Hepatocyte (in vitro differentiated cells): ENCODE measurements around the gene NADK2. TPM values are rescaled to one million over a fixed set of nuclear protein-coding genes. Genes with fewer than 3 reads are reported as not detected.

Source experiments
- DNase-seq: peaks from one replicate; pipeline ENCODE4 v3.0.0-alpha.2; 2016; ENCODE audit warnings: low spot score
- H2AFZ ChIP-seq: fragments of 200-600 bp; sonication (generic); 2 replicates; pipeline ENCODE4 v1.6.0; 2016; ENCODE audit warnings: antibody characterized with exemption, mild to moderate bottlenecking
- H3K27ac ChIP-seq: fragments of 200-600 bp; sonication (generic); 2 replicates; pipeline ENCODE4 v1.5.1; 2016; ENCODE audit warnings: mild to moderate bottlenecking
- H3K27me3 ChIP-seq: fragments of 200-600 bp; sonication (generic); 2 replicates; pipeline ENCODE4 v1.6.1; 2016
- H3K36me3 ChIP-seq: fragments of 200-600 bp; sonication (generic); replicated peaks from 2 replicates; pipeline ENCODE4 v1.5.1; 2016; ENCODE audit warnings: low read depth; ENCODE audit not compliant: insufficient read depth
- H3K4me1 ChIP-seq: fragments of 200-600 bp; sonication (generic); 2 replicates; pipeline ENCODE4 v1.5.1; 2016; ENCODE audit warnings: mild to moderate bottlenecking, moderate library complexity; ENCODE audit not compliant: insufficient read depth
- H3K4me2 ChIP-seq: fragments of 200-600 bp; sonication (generic); 2 replicates; pipeline ENCODE4 v1.6.0; 2016
- H3K4me3 ChIP-seq: fragments of 200-600 bp; sonication (generic); 2 replicates; pipeline ENCODE4 v1.5.1; 2016; ENCODE audit warnings: mild to moderate bottlenecking
- H3K79me2 ChIP-seq: fragments of 200-600 bp; sonication (generic); 2 replicates; pipeline ENCODE4 v1.6.0; 2017; ENCODE audit warnings: mild to moderate bottlenecking
- H3K9me2 ChIP-seq: fragments of 200-600 bp; sonication (generic); replicated peaks from 2 replicates; pipeline ENCODE4 v1.6.0; 2017; ENCODE audit warnings: mild to moderate bottlenecking; ENCODE audit not compliant: insufficient read depth
- H3K9me3 ChIP-seq: fragments of 200-600 bp; sonication (generic); 2 replicates; pipeline ENCODE4 v1.5.1; 2016; ENCODE audit warnings: low read depth, mild to moderate bottlenecking
- H4K20me1 ChIP-seq: fragments of 200-600 bp; sonication (generic); 2 replicates; pipeline ENCODE4 v1.6.0; 2016; ENCODE audit warnings: mild to moderate bottlenecking; ENCODE audit not compliant: insufficient read depth, poor library complexity, severe bottlenecking
- EZH2 ChIP-seq: fragments of 200-600 bp; sonication (generic); IDR thresholded peaks from 2 replicates; pipeline ENCODE4 v1.6.1; 2016; ENCODE audit warnings: antibody characterized with exemption, mild to moderate bottlenecking, borderline replicate concordance
- EZH2phosphoT487 ChIP-seq: fragments of 200-600 bp; sonication (generic); IDR thresholded peaks from one replicate; pipeline ENCODE4 v1.6.1; 2018; ENCODE audit warnings: antibody characterized with exemption, mild to moderate bottlenecking, low read depth, moderate library complexity; ENCODE audit not compliant: unreplicated experiment, severe bottlenecking
- WGBS: methylation state at CpG from one replicate; pipeline ENCODE4 v1.1.6; 2016; ENCODE audit warnings: low lambda C conversion rate; ENCODE audit errors: missing lambda C conversion rate; 5-methylcytosine and 5-hydroxymethylcytosine counted together
- polyA plus RNA-seq: library from polyadenylated mRNA; unstranded; fragments of >200 nt; fragmentation: Nextera tagmentation; extraction: Ambion mirVana; gene quantifications from 2 replicates; pipeline ENCODE4 v1.2.1, GENCODE V29; 2016
- total RNA-seq: library from RNA; depleted of rRNA; stranded (reverse); fragments of >200 nt; gene quantifications from 2 replicates; pipeline ENCODE4 v1.2.3, GENCODE V29; 2014
- TF ChIP-seq, protein P1 (sequence below): fragments of 200-600 bp; sonication (generic); IDR thresholded peaks from 2 replicates; pipeline ENCODE4 v1.5.1; 2016; ENCODE audit warnings: antibody characterized with exemption, mild to moderate bottlenecking; ENCODE audit not compliant: poor library complexity

NADK2 gene
- total and polyA plus RNA-seq, 2 experiments from 2014 or later: 43.1 to 102 TPM

DNA sequence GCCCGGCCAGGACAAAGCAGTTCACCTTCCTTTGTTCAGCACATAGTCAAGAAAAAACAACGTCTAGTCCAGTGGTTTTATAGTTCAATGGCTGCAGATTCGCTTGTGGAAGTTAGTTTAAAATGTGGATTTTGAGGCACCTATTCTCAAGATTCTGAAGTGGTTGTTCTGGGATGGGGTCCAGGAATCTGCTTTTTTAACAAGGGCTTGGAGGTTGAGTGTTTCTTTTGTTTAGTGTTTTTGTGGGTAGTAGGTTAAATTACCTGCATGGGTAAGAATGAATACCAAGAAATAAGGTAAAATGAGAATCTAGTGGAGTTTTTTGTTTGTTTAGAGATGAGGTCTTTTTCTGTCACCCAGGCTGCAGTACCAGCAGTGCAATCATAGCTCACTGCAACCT is 28.4 kb upstream of the NADK2 start:
- Histone ChIP-seq H2AFZ (no peak overlapping the region), H3K4me2 (no peak overlapping the region), H3K79me2 (no peaks in the 10 kb centered on the region), H3K4me1 (no peaks in the 10 kb centered on the region), H3K36me3 (no peaks in the 10 kb centered on the region), H3K4me3 (no peak overlapping the region), H3K27me3 (no peaks in the 10 kb centered on the region), H4K20me1 (no peaks in the 10 kb centered on the region), H3K9me2 (no peaks in the 10 kb centered on the region), H3K27ac (peak overlapping the region; percentile 16), H3K9me3 (no peaks in the 10 kb centered on the region)
- TF ChIP-seq, protein P1, sequence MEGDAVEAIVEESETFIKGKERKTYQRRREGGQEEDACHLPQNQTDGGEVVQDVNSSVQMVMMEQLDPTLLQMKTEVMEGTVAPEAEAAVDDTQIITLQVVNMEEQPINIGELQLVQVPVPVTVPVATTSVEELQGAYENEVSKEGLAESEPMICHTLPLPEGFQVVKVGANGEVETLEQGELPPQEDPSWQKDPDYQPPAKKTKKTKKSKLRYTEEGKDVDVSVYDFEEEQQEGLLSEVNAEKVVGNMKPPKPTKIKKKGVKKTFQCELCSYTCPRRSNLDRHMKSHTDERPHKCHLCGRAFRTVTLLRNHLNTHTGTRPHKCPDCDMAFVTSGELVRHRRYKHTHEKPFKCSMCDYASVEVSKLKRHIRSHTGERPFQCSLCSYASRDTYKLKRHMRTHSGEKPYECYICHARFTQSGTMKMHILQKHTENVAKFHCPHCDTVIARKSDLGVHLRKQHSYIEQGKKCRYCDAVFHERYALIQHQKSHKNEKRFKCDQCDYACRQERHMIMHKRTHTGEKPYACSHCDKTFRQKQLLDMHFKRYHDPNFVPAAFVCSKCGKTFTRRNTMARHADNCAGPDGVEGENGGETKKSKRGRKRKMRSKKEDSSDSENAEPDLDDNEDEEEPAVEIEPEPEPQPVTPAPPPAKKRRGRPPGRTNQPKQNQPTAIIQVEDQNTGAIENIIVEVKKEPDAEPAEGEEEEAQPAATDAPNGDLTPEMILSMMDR: no peak
- no peak for TF ChIP-seq EZH2phosphoT487
- no peak for TF ChIP-seq EZH2
- no peak for DNase-seq
- 79% methylated on average over 3 of the region's 3 CpGs for WGBS

DNA sequence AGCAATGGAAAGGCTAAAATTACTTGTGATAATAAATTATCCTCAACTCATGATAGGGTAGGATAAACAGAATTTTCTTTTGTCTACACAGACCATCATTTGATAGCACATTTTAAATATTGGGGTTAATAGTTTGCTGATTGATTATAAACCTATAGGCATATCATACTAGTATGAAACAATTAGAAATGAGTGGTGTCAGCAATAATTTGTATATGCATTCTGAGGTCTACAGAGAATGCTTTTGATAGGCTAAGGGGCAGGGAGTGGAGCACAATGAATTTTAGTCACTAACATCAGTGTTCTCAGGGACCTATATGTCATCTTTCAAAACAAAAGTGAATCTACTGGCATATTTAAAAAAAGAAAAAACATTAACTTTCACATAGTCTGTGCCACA is 27.8 kb upstream of the NADK2 start:
- H3K79me2 ChIP-seq: no peaks in the 10 kb centered on the region
- H3K27me3 ChIP-seq: no peaks in the 10 kb centered on the region
- H2AFZ ChIP-seq: no peak overlapping the region
- no peaks in the 10 kb centered on the region for H3K9me3 ChIP-seq
- no peaks in the 10 kb centered on the region for H4K20me1 ChIP-seq
- no peaks in the 10 kb centered on the region for H3K36me3 ChIP-seq
- no peaks in the 10 kb centered on the region for H3K4me1 ChIP-seq
- H3K27ac ChIP-seq: peak overlapping the region; percentile 16
- H3K4me3 ChIP-seq: no peak overlapping the region
- no peak for DNase-seq
- TF ChIP-seq EZH2phosphoT487: no peak
- TF ChIP-seq, protein P1: no peak
- H3K9me2 ChIP-seq: no peaks in the 10 kb centered on the region
- H3K4me2 ChIP-seq: no peak overlapping the region

DNA sequence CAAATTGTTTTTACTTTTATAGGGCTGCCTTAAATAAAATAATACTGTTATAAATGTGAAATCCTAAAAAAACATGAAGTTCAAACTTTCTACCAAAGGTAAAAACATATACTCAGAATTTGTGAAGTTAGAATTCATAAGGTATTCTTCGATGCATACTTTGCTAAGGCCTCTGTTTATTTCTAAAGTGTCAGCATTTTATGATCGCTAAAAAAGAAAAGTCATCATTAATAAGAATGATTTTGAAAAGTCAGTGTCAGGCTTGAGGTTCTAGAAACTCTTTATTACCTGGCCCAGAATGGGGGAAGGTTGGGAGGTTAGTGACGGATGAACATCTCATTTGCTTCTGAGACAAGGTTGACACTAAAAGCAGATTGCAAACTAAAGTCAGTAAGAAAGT is 26.2 kb upstream of the NADK2 start:
- no peaks in the 10 kb centered on the region for H3K9me3 ChIP-seq
- H3K36me3 ChIP-seq: no peaks in the 10 kb centered on the region
- H3K79me2 ChIP-seq: no peaks in the 10 kb centered on the region
- no peaks in the 10 kb centered on the region for H3K4me1 ChIP-seq
- no peaks in the 10 kb centered on the region for H3K27me3 ChIP-seq
- no peak overlapping the region for H3K27ac ChIP-seq
- no peak overlapping the region for H2AFZ ChIP-seq
- no peak overlapping the region for H3K4me2 ChIP-seq
- H3K4me3 ChIP-seq: no peak overlapping the region
- no peak for TF ChIP-seq EZH2
- no peaks in the 10 kb centered on the region for H4K20me1 ChIP-seq
- no peak for DNase-seq
- 92% methylated on average over 3 of the region's 3 CpGs for WGBS
- no peaks in the 10 kb centered on the region for H3K9me2 ChIP-seq

DNA sequence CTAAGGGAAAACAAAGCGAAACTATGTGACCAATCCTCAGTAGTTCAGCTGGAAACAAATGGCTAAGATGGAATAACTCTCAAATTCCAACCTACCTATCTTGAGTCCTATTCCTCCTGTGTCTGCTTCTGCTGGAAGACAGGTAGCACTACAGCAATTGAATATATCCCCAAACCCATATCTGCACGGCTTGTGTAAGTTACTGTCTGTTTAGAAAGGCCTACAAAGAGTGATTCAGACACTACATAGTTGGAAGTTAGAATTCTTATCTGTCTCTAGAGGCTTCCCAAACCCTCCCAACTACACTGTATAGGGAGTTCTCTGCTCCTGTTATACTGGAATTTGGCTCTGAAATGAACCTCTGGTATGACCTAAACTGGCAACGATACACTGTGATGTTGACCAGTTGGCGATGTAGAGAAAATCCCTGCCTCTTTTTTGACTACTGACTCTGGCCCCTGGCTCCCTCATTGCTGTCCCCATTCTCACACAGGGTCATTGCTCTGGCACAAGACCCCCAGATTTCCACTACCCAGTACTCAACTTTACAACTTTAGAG is 22.6 kb upstream of the NADK2 start:
- WGBS: 96% methylated on average over 4 of the region's 4 CpGs
- no peaks in the 10 kb centered on the region for H3K9me2 ChIP-seq
- TF ChIP-seq, protein P1: no peak
- TF ChIP-seq EZH2 (no peak), EZH2phosphoT487 (no peak)

More for the DNA sequence above, 22.6 kb upstream of the NADK2 start:
- Histone ChIP-seq H3K9me3 (no peaks in the 10 kb centered on the region), H2AFZ (no peak overlapping the region), H3K27ac (no peak overlapping the region), H3K4me3 (no peak overlapping the region), H4K20me1 (no peaks in the 10 kb centered on the region), H3K79me2 (no peaks in the 10 kb centered on the region), H3K27me3 (no peaks in the 10 kb centered on the region), H3K4me2 (no peak overlapping the region), H3K36me3 (no peaks in the 10 kb centered on the region), H3K4me1 (no peaks in the 10 kb centered on the region)
- DNase-seq: no peak
